Esophagus muscularis mucosa (tissue), 3 donors: ENCODE data around the gene CCR3.

Experiments
- CTCF ChIP-seq, 3 experiments: fragments of 200-600 bp in 2 of 3; fragments of 450-650 bp in 1 of 3; sonication (generic) in 2 of 3; IDR thresholded peaks; one replicate each; pipeline ENCODE4 v1.5.1; 2017 to 2019; ENCODE audit warnings: antibody characterized with exemption in 3 of 3, mild to moderate bottlenecking in 2 of 3, moderate library complexity in 1 of 3
- POLR2A ChIP-seq: fragments of 450-650 bp; IDR thresholded peaks from one replicate; pipeline ENCODE4 v1.6.1; 2017; ENCODE audit warnings: antibody characterized with exemption, moderate library complexity, mild to moderate bottlenecking, low read depth

- no peak for TF ChIP-seq CTCF (IDR thresholded peaks at IDR 0.05)
- TF ChIP-seq POLR2A: no peak
Measured at GRCh38 chr3:46213201-46213600, 29.1 kb upstream of the CCR3 start.
